ENCODE measurements around the gene SLC45A1.

The SLC45A1 gene

GRCh38 chr1:8297245-8297644, 20.7 kb upstream of the SLC45A1 start:
- no peak for ATAC-seq
- Mint-ChIP-seq H3K36me3 (no peaks in the 10 kb centered on the region), H3K4me3 (no peak overlapping the region), H3K27ac (no peak overlapping the region), H3K4me1 (no peaks in the 10 kb centered on the region), H3K9me3 (no peaks in the 10 kb centered on the region)
- DNase-seq (ENCODE audit: low spot score in 2 of 2), result no peak

- H3K4me1 Mint-ChIP-seq, result no peaks in the 10 kb centered on the region
- no peak overlapping the region for H3K4me3 Mint-ChIP-seq
- no peaks in the 10 kb centered on the region for H3K36me3 Mint-ChIP-seq
- ATAC-seq, result no peak
- no peak for DNase-seq (ENCODE audit: low spot score in 2 of 2)
- H3K9me3 Mint-ChIP-seq, result no peaks in the 10 kb centered on the region
- H3K27ac Mint-ChIP-seq, result no peak overlapping the region
These were observed 18.0 kb upstream of the SLC45A1 start for GRCh38 chr1:8299963-8300362.

GRCh38 chr1:8302081-8302956, 15.6 kb upstream of the SLC45A1 start:
- ATAC-seq (no peak), DNase-seq (ENCODE audit: low spot score in 2 of 2) (no peak)
- no peaks in the 10 kb centered on the region for H3K36me3 Mint-ChIP-seq
- no peak overlapping the region for H3K27ac Mint-ChIP-seq
- H3K9me3 Mint-ChIP-seq, result no peaks in the 10 kb centered on the region
- no peaks in the 10 kb centered on the region for H3K4me1 Mint-ChIP-seq
- H3K4me3 Mint-ChIP-seq, result no peak overlapping the region

GRCh38 chr1:8303141-8303540, 14.8 kb upstream of the SLC45A1 start:
- ATAC-seq, result no peak
- H3K9me3 Mint-ChIP-seq, result no peaks in the 10 kb centered on the region
- H3K4me3 Mint-ChIP-seq, result no peak overlapping the region
- no peak for DNase-seq (ENCODE audit: low spot score in 2 of 2)
- no peaks in the 10 kb centered on the region for H3K4me1 Mint-ChIP-seq
- H3K36me3 Mint-ChIP-seq, result no peaks in the 10 kb centered on the region
- H3K27ac Mint-ChIP-seq, result no peak overlapping the region

GRCh38 chr1:8303876-8304275, 14.0 kb upstream of the SLC45A1 start:
- Mint-ChIP-seq H3K36me3 (no peaks in the 10 kb centered on the region), H3K27ac (no peak overlapping the region), H3K4me1 (no peaks in the 10 kb centered on the region), H3K9me3 (no peaks in the 10 kb centered on the region), H3K4me3 (no peak overlapping the region)
- DNase-seq (ENCODE audit: low spot score in 2 of 2) (no peak), ATAC-seq (no peak)

GRCh38 chr1:8307628-8308027, 10.3 kb upstream of the SLC45A1 start:
- DNase-seq (ENCODE audit: low spot score in 2 of 2) (no peak), ATAC-seq (no peak)
- no peak overlapping the region for H3K4me3 Mint-ChIP-seq
- H3K4me1 Mint-ChIP-seq, result no peaks in the 10 kb centered on the region
- peak overlapping the region; percentile 43 for H3K27ac Mint-ChIP-seq
- H3K36me3 Mint-ChIP-seq, result no peaks in the 10 kb centered on the region
- H3K9me3 Mint-ChIP-seq, result no peaks in the 10 kb centered on the region

GRCh38 chr1:8311068-8311718, 6.7 kb upstream of the SLC45A1 start:
- no peak for DNase-seq (ENCODE audit: low spot score in 2 of 2)
- Mint-ChIP-seq H3K9me3 (no peaks in the 10 kb centered on the region), H3K36me3 (no peaks in the 10 kb centered on the region), H3K4me3 (no peak overlapping the region), H3K4me1 (peaks cover 11% of the 10 kb centered on the region), H3K27ac (no peak overlapping the region)
- no peak for ATAC-seq

- H3K4me1 Mint-ChIP-seq, result peaks cover 11% of the 10 kb centered on the region
- no peaks in the 10 kb centered on the region for H3K9me3 Mint-ChIP-seq
- no peaks in the 10 kb centered on the region for H3K36me3 Mint-ChIP-seq
- ATAC-seq, result no peak
- no peak overlapping the region for H3K27ac Mint-ChIP-seq
- H3K4me3 Mint-ChIP-seq, result no peak overlapping the region
- DNase-seq (ENCODE audit: low spot score in 2 of 2), result no peak
These were observed 5.4 kb upstream of the SLC45A1 start for GRCh38 chr1:8312235-8313218.

GRCh38 chr1:8313231-8313630, 4.7 kb upstream of the SLC45A1 start:
- peaks cover 11% of the 10 kb centered on the region for H3K4me1 Mint-ChIP-seq
- no peaks in the 10 kb centered on the region for H3K9me3 Mint-ChIP-seq
- ATAC-seq, result no peak
- no peak overlapping the region for H3K27ac Mint-ChIP-seq
- DNase-seq (ENCODE audit: low spot score in 2 of 2), result no peak
- no peak overlapping the region for H3K4me3 Mint-ChIP-seq
- no peaks in the 10 kb centered on the region for H3K36me3 Mint-ChIP-seq

- Mint-ChIP-seq H3K36me3 (no peaks in the 10 kb centered on the region), H3K4me3 (no peak overlapping the region), H3K27ac (no peak overlapping the region), H3K9me3 (no peaks in the 10 kb centered on the region), H3K4me1 (peaks cover 17% of the 10 kb centered on the region)
- DNase-seq (ENCODE audit: low spot score in 2 of 2), result peak; percentile 15 to 61
- peak; percentile 60 for ATAC-seq
These were observed 3.3 kb upstream of the SLC45A1 start for GRCh38 chr1:8314346-8315280.

- H3K27ac Mint-ChIP-seq, result no peak overlapping the region
- H3K4me1 Mint-ChIP-seq, result peaks cover 17% of the 10 kb centered on the region
- no peaks in the 10 kb centered on the region for H3K9me3 Mint-ChIP-seq
- ATAC-seq (no peak), DNase-seq (ENCODE audit: low spot score in 2 of 2) (no peak)
- H3K36me3 Mint-ChIP-seq, result no peaks in the 10 kb centered on the region
- no peak overlapping the region for H3K4me3 Mint-ChIP-seq
These were observed 2.1 kb upstream of the SLC45A1 start for GRCh38 chr1:8315573-8316475.

- no peaks in the 10 kb centered on the region for H3K36me3 Mint-ChIP-seq
- H3K9me3 Mint-ChIP-seq, result peaks cover 3% of the 10 kb centered on the region
- H3K4me1 Mint-ChIP-seq, result peaks cover 24% of the 10 kb centered on the region
- H3K27ac Mint-ChIP-seq, result peak overlapping the region; percentile 14
- DNase-seq (ENCODE audit: low spot score in 2 of 2), result peak in 1 of 2 donors; percentile 51
- no peak for ATAC-seq
- H3K4me3 Mint-ChIP-seq, result peak overlapping the region; percentile 66
These were observed 522 bp downstream of the SLC45A1 start for GRCh38 chr1:8318436-8318835.

- H3K9me3 Mint-ChIP-seq, result peaks cover 3% of the 10 kb centered on the region
- no peaks in the 10 kb centered on the region for H3K36me3 Mint-ChIP-seq
- H3K4me1 Mint-ChIP-seq, result peaks cover 13% of the 10 kb centered on the region
- no peak for DNase-seq (ENCODE audit: low spot score in 2 of 2)
- H3K4me3 Mint-ChIP-seq, result no peak overlapping the region
- ATAC-seq, result no peak
- no peak overlapping the region for H3K27ac Mint-ChIP-seq
These were observed 3.7 kb downstream of the SLC45A1 start for GRCh38 chr1:8321612-8322011.
